ENCODE results near the gene MAPK8IP3.

The MAPK8IP3 gene

DNA sequence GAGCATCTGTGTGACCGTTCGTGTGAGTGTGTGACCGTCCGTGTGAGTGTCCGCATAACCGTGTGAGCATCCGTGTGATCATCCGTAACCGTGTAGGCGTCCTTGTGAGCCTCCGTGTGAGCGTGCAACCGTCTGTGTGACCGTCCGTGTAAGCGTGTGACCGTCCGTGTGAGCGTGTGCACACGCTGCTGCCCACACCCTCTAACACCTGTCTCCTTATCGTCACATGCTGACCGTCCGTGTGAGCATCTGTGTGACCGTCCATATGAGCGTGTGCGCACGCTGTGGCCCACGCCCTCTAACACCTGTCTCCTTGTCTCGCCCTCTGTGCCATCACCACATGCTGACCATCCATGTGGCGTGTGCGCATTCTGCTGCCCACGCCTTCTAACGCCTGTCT is 34.2 kb downstream of the MAPK8IP3 start:
- DNase-seq (ENCODE audit: low read depth), result no peak

- no peak for DNase-seq (ENCODE audit: low read depth)
These were observed 34.9 kb downstream of the MAPK8IP3 start for GRCh38 chr16:1740781-1741490.

GRCh38 chr16:1741553-1742165 is 35.7 kb downstream of the MAPK8IP3 start:
- no peak for DNase-seq (ENCODE audit: low read depth)

GRCh38 chr16:1743376-1744337 is 37.7 kb downstream of the MAPK8IP3 start:
- no peak for DNase-seq (ENCODE audit: low read depth)

- no peak for DNase-seq (ENCODE audit: low read depth)
These were observed 38.4 kb downstream of the MAPK8IP3 start for GRCh38 chr16:1744338-1744840.

- DNase-seq (ENCODE audit: low read depth), result no peak
These were observed 39.3 kb downstream of the MAPK8IP3 start for GRCh38 chr16:1745181-1745899.

DNA sequence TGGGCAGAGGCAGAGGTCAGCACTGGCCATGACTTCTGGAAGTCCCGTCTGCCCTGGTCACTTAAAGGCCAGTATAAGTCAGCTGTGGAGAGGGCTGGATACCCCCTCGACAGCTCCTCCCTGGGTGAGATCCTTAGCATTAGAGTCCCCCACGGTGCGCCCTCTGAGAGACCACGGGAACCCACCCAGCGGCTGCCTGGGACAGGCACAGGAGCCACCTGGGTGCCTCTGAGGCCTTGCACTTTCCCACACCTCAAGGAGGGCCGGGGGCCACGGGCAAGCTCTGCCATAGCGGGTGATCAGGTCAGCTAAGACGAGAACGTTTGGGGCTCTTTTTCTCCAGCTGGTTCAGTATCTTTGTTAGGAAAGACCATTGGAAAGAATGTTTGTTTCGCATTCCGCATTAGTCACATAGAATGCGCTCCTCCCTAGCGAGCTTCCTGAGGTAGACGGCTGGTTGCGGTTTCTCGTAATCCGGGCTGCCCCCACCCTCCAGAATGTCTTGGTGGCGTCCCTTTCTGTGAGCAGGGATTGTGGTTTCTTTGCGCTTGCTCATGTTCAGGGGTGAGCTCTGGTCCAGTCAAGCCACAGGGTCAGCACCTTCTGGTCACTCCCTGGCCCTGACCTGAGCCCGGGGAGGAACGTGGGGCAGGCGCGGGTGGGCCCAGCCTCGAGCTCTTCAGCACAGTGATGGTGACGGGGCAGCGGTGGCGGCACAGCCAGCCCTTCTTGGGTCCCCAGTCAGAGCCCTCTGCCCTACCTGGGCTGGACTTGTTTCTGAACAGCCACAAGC is 40.1 kb downstream of the MAPK8IP3 start:
- no peak for DNase-seq (ENCODE audit: low read depth)

GRCh38 chr16:1746693-1747195 is 40.7 kb downstream of the MAPK8IP3 start:
- DNase-seq (ENCODE audit: low read depth), result no peak

GRCh38 chr16:1747934-1748333 is 41.9 kb downstream of the MAPK8IP3 start:
- no peak for DNase-seq (ENCODE audit: low read depth)

- DNase-seq (ENCODE audit: low read depth), result no peak
These were observed 43.4 kb downstream of the MAPK8IP3 start for GRCh38 chr16:1749152-1750117.

- DNase-seq (ENCODE audit: low read depth), result no peak
These were observed 46.0 kb downstream of the MAPK8IP3 start for GRCh38 chr16:1751946-1752345.

DNA sequence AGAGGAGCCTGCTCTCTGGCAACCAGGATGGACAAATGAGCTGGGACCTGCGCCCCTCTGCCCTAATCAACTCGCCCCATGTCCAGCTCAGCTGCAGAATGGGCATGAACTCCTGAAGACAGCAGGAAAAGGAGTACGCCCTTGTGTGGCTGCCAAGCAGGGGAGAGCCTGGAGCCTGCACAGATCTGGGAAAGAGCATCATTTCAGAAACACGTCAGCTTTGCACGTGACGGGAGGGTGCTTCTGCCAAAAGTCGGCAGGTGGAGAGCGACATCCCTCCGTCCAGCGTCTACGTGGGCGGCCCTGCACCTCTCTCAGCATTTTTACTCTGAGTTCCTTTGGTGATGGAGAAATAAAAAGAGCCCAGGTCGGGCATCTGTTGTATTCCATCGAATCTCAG is 46.9 kb downstream of the MAPK8IP3 start:
- DNase-seq (ENCODE audit: low read depth), result no peak

GRCh38 chr16:1754204-1754603 is 48.2 kb downstream of the MAPK8IP3 start:
- DNase-seq (ENCODE audit: low read depth), result no peak

GRCh38 chr16:1757714-1758461 is 51.9 kb downstream of the MAPK8IP3 start:
- DNase-seq (ENCODE audit: low read depth), result no peak

- DNase-seq (ENCODE audit: low read depth), result no peak
These were observed 52.9 kb downstream of the MAPK8IP3 start for GRCh38 chr16:1758923-1759322.

GRCh38 chr16:1759511-1759910 is 53.5 kb downstream of the MAPK8IP3 start:
- DNase-seq (ENCODE audit: low read depth), result no peak

DNA sequence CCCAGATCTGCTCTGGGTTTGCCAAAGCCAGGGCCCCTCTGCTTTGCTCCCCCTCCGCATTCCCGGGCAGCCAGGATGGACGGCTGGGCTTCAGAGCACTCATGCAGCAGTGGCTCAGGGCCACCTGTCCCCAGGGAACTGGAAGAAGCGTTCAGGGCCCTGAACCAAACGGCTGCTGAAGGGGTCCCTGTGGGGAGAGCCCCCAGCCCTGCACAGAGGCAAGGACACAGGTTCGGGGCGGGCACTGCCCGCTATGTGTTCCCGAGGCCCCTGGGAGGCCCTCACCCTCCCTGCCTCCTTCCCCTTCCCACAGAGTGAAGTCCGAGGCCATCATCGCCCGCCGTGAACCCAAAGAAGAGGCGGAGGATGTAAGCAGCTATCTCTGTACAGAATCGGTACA is 54.9 kb downstream of the MAPK8IP3 start:
- DNase-seq (ENCODE audit: low read depth), result no peak

- DNase-seq (ENCODE audit: low read depth), result no peak
These were observed 55.8 kb downstream of the MAPK8IP3 start for GRCh38 chr16:1761751-1762150.
